CD4-positive, alpha-beta T cell (primary cell): ENCODE measurements around the gene LSM10. TPM values are rescaled to one million over a fixed set of nuclear protein-coding genes. Genes with fewer than 3 reads are reported as not detected.

Experiments used
- ATAC-seq: fragments of 200-7000 bp; cut with Tn5 transposase; one replicate; pipeline ENCODE4 v1.10.0; 2022; ENCODE audit warnings: mild to moderate bottlenecking; ENCODE audit not compliant: poor library complexity
- CTCF ChIA-PET: fragments of 350-600 bp; sonication (Branson Sonifier 250); formaldehyde crosslinking; loops from one replicate; lab custom pipeline; 2021; ENCODE audit warnings: antibody characterized with exemption, inconsistent platforms; lab: Charles Lee
- POLR2A ChIA-PET: fragments of 350-600 bp; sonication (Branson Sonifier 250); formaldehyde crosslinking; loops from one replicate; lab custom pipeline; 2021; ENCODE audit warnings: antibody characterized with exemption, inconsistent platforms; lab: Charles Lee
- DNase-seq, 14 experiments: peaks; one replicate each; pipeline ENCODE4 v3.0.0-alpha.2; 2013 to 2020; ENCODE audit warnings: mixed read lengths in 2 of 14
- H3K27ac ChIP-seq, 2 donors: one replicate each; pipeline versions ENCODE4 v1.5.1 to v1.7.0; 2013; ENCODE audit warnings: low read length in 2 of 2, low read depth in 1 of 2, mild to moderate bottlenecking in 1 of 2
- H3K27me3 ChIP-seq, 2 experiments: 1 replicate in 1 of 2; 2 replicates in 1 of 2; pipeline versions ENCODE4 v1.6.1 to v1.7.0; 2013; ENCODE audit warnings: low read length in 2 of 2, control low read depth in 1 of 2, mild to moderate bottlenecking in 1 of 2, moderate library complexity in 1 of 2; ENCODE audit not compliant: insufficient read depth in 2 of 2, control insufficient read depth in 1 of 2
- H3K36me3 ChIP-seq: one replicate; pipeline ENCODE4 v1.6.1; 2013; ENCODE audit warnings: low read length, control low read depth; ENCODE audit not compliant: insufficient read depth
- H3K4me1 ChIP-seq: one replicate; pipeline ENCODE4 v1.6.1; 2013; ENCODE audit warnings: low read length, control low read depth; ENCODE audit not compliant: insufficient read depth
- H3K4me3 ChIP-seq: one replicate; pipeline ENCODE4 v1.5.1; 2013; ENCODE audit warnings: mild to moderate bottlenecking, low read length, moderate library complexity
- H3K9me3 ChIP-seq, 2 experiments: 1 replicate in 1 of 2; 2 replicates in 1 of 2; pipeline versions ENCODE4 v1.6.1 to v1.7.0; 2013; ENCODE audit warnings: low read length in 2 of 2, mild to moderate bottlenecking in 2 of 2, control low read depth in 1 of 2, moderate library complexity in 1 of 2; ENCODE audit not compliant: control insufficient read depth in 1 of 2, insufficient read depth in 1 of 2
- H3K27ac Mint-ChIP-seq: one replicate; pipeline ENCODE4 v1.8.0; 2020; ENCODE audit warnings: mixed read lengths
- H3K27me3 Mint-ChIP-seq: one replicate; pipeline ENCODE4 v1.8.0; 2021; ENCODE audit warnings: mixed read lengths
- H3K36me3 Mint-ChIP-seq: one replicate; pipeline ENCODE4 v1.8.0; 2021; ENCODE audit warnings: low read depth, mixed read lengths
- H3K4me1 Mint-ChIP-seq: one replicate; pipeline ENCODE4 v1.8.0; 2021; ENCODE audit warnings: low read depth, mixed read lengths
- H3K4me3 Mint-ChIP-seq: one replicate; pipeline ENCODE4 v1.8.0; 2020; ENCODE audit warnings: mild to moderate bottlenecking, mixed read lengths
- H3K9me3 Mint-ChIP-seq: one replicate; pipeline ENCODE4 v1.8.0; 2020; ENCODE audit warnings: mixed read lengths
- intact Hi-C, 2 experiments: fragments of 100-400 bp; cut with DNase I in 1 of 2; cut with micrococcal nuclease in 1 of 2; formaldehyde crosslinking; loops; one replicate each; pipeline versions ENCODE4 v1.15.1 to v1.9.0; 2023 to 2025; cut with DNase I, micrococcal nuclease
- total RNA-seq, 174 experiments: library from RNA in 2 of 174; stranded (reverse) in 2 of 174; gene quantifications; one replicate each; pipeline ENCODE4 v1.2.3 and lab custom pipeline; 2021 to 2026
- TF ChIP-seq, protein P1 (sequence below): fragments of 200-600 bp; IDR thresholded peaks from one replicate; pipeline ENCODE4 v1.8.0; 2022; ENCODE audit warnings: antibody characterized with exemption, mild to moderate bottlenecking

LSM10 gene
- total RNA-seq, 2 experiments from 2014 or later, result 25.6 to 26.0 TPM

DNA sequence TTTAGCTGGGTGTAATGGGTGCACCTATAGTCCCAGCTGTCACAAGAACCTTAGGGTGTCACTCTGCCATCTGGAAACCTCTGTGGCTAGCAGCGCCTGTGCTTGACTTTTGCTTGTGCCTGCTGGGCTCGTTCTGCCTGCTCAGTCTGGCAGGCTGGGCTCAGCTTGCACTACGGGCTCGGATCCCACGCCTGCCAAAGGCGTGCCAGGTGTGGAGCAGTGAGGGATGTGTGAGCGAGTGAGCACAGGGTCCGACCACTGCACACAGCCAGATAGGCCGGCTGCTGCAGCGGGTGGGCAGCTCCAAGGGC lies 2.8 kb upstream of the LSM10 start:
- H3K9me3 ChIP-seq, result peaks cover 0 to 6% of the 10 kb centered on the region in 2 experiments
- Mint-ChIP-seq H3K4me3 (no peak overlapping the region), H3K27me3 (no peaks in the 10 kb centered on the region), H3K4me1 (peaks cover 27% of the 10 kb centered on the region), H3K27ac (no peak overlapping the region), H3K36me3 (peaks cover 8% of the 10 kb centered on the region), H3K9me3 (no peaks in the 10 kb centered on the region)
- DNase-seq (peak in 1 of 14 experiments; percentile 36), ATAC-seq (no peak)
- intact Hi-C loops, result no loop called here
- TF ChIP-seq, protein P1, sequence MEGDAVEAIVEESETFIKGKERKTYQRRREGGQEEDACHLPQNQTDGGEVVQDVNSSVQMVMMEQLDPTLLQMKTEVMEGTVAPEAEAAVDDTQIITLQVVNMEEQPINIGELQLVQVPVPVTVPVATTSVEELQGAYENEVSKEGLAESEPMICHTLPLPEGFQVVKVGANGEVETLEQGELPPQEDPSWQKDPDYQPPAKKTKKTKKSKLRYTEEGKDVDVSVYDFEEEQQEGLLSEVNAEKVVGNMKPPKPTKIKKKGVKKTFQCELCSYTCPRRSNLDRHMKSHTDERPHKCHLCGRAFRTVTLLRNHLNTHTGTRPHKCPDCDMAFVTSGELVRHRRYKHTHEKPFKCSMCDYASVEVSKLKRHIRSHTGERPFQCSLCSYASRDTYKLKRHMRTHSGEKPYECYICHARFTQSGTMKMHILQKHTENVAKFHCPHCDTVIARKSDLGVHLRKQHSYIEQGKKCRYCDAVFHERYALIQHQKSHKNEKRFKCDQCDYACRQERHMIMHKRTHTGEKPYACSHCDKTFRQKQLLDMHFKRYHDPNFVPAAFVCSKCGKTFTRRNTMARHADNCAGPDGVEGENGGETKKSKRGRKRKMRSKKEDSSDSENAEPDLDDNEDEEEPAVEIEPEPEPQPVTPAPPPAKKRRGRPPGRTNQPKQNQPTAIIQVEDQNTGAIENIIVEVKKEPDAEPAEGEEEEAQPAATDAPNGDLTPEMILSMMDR, result no peak
- H3K4me3 ChIP-seq, result no peak overlapping the region
- ChIA-PET POLR2A (interaction anchor here (1.1 kb wide), 1 partner anchor 19 kb away, joined by 4 read pairs; no protein-coding TSS in a partner anchor), CTCF (interaction anchor here (1.0 to 1.5 kb wide), 2 partner anchors 12 to 14 kb away, joined by 3 to 6 read pairs; no protein-coding TSS in a partner anchor)
- H3K36me3 ChIP-seq, result no peaks in the 10 kb centered on the region
- no peaks in the 10 kb centered on the region for H3K27me3 ChIP-seq
- H3K27ac ChIP-seq, result no peak overlapping the region
- H3K4me1 ChIP-seq, result peaks cover 35% of the 10 kb centered on the region

DNA sequence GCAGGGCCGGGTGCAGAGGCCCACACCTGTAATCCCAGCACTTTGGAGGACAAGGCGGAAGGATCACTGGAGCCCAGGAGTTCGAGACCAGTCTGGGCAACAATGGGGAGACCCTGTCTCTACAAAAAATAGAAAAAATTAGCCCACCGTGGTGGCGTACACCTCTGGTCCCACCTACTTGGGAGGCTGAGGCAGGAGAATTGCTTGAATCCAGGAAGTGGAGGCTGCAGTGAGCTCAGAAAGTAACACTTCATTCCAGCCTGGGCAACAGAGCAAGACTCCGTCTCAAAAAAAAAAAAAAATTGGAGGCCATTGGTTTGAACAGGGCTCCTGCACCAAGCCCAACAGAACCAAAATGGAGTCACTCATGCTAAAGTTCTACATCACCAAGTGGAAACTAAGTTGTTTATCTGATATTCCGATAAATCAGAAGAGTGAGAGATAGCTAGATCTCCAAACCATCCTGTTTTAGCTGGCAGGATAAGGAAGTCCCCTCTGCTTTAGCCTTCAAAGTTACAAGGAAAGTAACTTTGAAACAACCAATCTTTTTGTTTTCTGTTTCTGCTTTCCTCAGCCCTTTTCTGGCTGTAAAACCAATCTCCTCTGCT lies 766 bp upstream of the LSM10 start:
- TF ChIP-seq, protein P1, result no peak
- Histone ChIP-seq H3K4me3 (peak overlapping the region; percentile 84), H3K27me3 (no peaks in the 10 kb centered on the region), H3K9me3 (peaks cover 0 to 6% of the 10 kb centered on the region in 2 experiments), H3K36me3 (peaks cover 8% of the 10 kb centered on the region), H3K4me1 (peaks cover 39% of the 10 kb centered on the region), H3K27ac (peak overlapping the region; percentile 72 to 85)
- Mint-ChIP-seq H3K27me3 (no peaks in the 10 kb centered on the region), H3K4me3 (peak overlapping the region; percentile 97), H3K4me1 (peaks cover 27% of the 10 kb centered on the region), H3K9me3 (no peaks in the 10 kb centered on the region), H3K36me3 (peaks cover 9% of the 10 kb centered on the region), H3K27ac (peak overlapping the region; percentile 92)
- ChIA-PET POLR2A (interaction anchor here (0.6 to 2.6 kb wide), 7 partner anchors 12 to 174 kb away, joined by 3 to 22 read pairs (median 5); partner anchors contain the start of genes EVA1B and THRAP3), CTCF (interaction anchor here (1.2 to 2.6 kb wide), 3 partner anchors 12 to 92 kb away, joined by 4 to 9 read pairs (median 5); partner anchors contain the start of gene SH3D21)
- intact Hi-C loops, result no loop called here
- DNase-seq, result no peak
- no peak for ATAC-seq

DNA sequence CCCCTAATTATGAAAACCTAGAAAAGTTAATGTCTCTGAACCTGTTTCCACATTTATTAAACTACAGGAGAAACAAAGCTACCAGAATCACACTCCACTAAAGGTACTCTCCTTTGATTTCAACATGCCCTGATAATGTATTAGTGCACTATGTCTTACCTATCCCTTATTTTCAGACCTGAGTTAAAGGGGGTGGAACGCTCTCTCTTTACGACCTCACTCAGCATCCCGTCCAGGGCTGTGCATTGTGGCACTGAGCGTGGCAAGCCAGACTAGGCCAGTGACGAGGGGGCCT lies 678 bp downstream of the LSM10 start:
- H3K4me3 Mint-ChIP-seq, result peak overlapping the region; percentile 97
- H3K27me3 Mint-ChIP-seq, result no peaks in the 10 kb centered on the region
- H3K4me1 ChIP-seq, result peaks cover 44% of the 10 kb centered on the region
- H3K4me3 ChIP-seq, result peak overlapping the region; percentile 84
- DNase-seq (peak in 3 of 14 experiments; percentile 21 to 58 (median 41)), ATAC-seq (peak; percentile 55)
- peak overlapping the region; percentile 72 to 85 for H3K27ac ChIP-seq
- peaks cover 34% of the 10 kb centered on the region for H3K4me1 Mint-ChIP-seq
- H3K36me3 Mint-ChIP-seq, result peaks cover 21% of the 10 kb centered on the region
- POLR2A ChIA-PET, result interaction anchor here (0.6 to 2.6 kb wide), 17 partner anchors 8 to 247 kb away, joined by 3 to 22 read pairs (median 4); partner anchors contain the start of genes EVA1B, MRPS15, STK40 and THRAP3
- intact Hi-C loops, result loop anchor here (1.0 to 2.0 kb wide), 2 partner anchors 11 to 68 kb away; partner anchors contain the start of gene MRPS15 (in 1 of the 2)
- TF ChIP-seq, protein P1, result no peak
- peak overlapping the region; percentile 92 for H3K27ac Mint-ChIP-seq
- no peaks in the 10 kb centered on the region for H3K9me3 Mint-ChIP-seq
- no peaks in the 10 kb centered on the region for H3K27me3 ChIP-seq
- peaks cover 22% of the 10 kb centered on the region for H3K36me3 ChIP-seq
- peaks cover 0 to 4% of the 10 kb centered on the region in 2 experiments for H3K9me3 ChIP-seq
- CTCF ChIA-PET, result interaction anchor here (0.6 to 2.1 kb wide), 6 partner anchors 10 to 696 kb away, joined by 3 to 6 read pairs (median 4); partner anchors contain the start of gene SH3D21
